H4 (cell line): ENCODE data around the gene RGS3. TPM values are rescaled to one million over a fixed set of nuclear protein-coding genes. Genes with fewer than 3 reads are reported as not detected.
"Not testable (repeated sequence)": the region's sequence is repeated elsewhere in the genome, so short reads cannot be mapped to it uniquely, and the experiment has no call there.

Source experiments
- DNase-seq: peaks from one replicate; pipeline ENCODE4 v3.0.0-alpha.2; 2015; ENCODE audit warnings: low spot score
- total RNA-seq: library from RNA; depleted of rRNA; stranded (reverse); fragments of >200 nt; shearing (Covaris generic); gene quantifications from 2 replicates; pipeline ENCODE4 v1.2.3, GENCODE V29; 2014

The RGS3 gene
- total RNA-seq, 1 experiment from 2014 or later: 36.4 TPM

- DNase-seq: no peak
Measured at GRCh38 chr9:113488490-113488889, 25.0 kb downstream of the RGS3 start.

- not testable (repeated sequence) for DNase-seq
Measured at GRCh38 chr9:113491147-113491546, 27.6 kb downstream of the RGS3 start.

- DNase-seq: no peak
Measured at GRCh38 chr9:113492343-113493202, 29.0 kb downstream of the RGS3 start.

DNA sequence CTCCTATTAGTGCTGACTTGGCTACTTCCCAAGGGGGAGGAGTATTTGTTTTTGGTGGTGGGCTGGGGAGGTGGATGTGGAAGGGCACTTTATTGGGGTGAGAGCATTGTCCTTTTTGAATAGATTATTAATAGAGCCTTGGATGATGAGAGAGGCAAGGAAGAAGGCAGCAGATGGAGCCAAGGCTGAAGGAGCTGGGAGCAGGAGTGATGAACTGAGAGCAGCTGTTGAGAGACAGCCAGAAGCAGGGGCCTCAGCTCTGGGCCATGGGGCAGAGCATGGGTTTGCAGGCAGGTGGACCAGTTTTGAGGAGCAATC is 29.6 kb downstream of the RGS3 start:
- no peak for DNase-seq

- DNase-seq: no peak
Measured at GRCh38 chr9:113495526-113495925, 32.0 kb downstream of the RGS3 start.

DNA sequence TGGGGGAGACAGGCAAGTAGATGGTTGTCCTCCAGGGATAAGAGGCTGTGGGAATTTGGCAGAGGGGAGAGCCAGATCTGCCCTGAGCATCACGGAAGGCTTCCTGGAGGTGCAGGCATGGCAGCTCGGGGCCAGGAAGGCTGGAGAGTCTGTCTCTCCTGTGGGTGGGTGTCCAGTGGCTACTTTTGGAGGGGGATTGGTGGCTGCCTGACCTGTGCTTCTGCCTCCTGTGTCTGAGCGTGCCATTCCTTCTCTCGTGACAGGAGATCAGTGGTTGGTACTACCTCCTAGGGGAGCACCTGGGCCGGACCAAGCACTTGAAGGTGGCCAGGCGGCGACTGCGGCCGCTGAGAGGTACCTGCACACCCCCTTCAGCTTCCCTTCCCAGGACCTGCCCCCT is 33.5 kb downstream of the RGS3 start:
- no peak for DNase-seq

GRCh38 chr9:113499153-113499875 is 35.8 kb downstream of the RGS3 start:
- DNase-seq: no peak

GRCh38 chr9:113499876-113500497 is 36.5 kb downstream of the RGS3 start:
- DNase-seq: no peak

DNA sequence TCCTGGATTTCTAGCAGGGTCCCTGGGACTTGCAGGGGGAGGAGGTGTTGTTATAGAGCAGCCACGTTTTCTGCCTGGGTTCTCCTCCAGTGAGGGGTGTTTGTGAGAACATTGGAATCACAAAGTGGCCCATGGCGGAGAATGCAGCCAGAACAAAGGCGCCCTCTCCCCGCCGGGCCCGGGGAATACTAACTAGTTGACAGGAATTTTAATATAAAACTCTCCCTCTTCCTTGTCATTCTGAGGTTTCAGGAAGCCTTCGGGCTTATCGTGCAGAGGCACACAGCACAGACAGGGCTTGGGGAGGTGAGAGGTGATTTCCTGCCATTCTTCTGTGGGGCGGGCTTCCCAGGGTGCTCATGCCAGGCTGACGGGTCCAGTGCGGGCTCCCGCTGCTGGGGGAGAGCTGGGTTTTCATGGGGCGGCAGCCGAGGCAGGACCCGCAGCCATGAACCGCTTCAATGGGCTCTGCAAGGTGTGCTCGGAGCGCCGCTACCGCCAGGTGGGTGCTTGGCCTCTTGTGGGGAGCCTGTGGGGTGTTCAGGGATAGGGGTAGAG is 37.7 kb downstream of the RGS3 start:
- DNase-seq: no peak

DNA sequence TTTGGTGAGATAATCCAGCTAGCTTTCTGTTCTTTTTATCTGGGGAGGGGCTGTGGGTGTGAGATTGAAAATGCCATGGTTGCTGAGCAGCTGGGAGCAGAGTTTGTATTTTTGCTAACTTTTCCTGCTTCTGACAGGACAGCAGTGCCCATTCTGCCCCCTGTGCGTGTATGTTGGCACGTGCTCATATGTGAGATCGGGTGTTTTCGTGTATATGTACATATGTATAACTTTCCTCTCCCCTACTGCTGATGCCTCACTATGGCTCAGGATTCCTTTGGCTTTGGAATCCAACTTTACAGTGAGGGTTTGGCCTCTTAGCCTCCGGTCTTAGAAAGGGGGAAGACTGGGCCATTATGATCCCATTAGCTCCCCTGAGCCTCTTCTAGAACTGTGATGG is 38.3 kb downstream of the RGS3 start:
- no peak for DNase-seq

DNA sequence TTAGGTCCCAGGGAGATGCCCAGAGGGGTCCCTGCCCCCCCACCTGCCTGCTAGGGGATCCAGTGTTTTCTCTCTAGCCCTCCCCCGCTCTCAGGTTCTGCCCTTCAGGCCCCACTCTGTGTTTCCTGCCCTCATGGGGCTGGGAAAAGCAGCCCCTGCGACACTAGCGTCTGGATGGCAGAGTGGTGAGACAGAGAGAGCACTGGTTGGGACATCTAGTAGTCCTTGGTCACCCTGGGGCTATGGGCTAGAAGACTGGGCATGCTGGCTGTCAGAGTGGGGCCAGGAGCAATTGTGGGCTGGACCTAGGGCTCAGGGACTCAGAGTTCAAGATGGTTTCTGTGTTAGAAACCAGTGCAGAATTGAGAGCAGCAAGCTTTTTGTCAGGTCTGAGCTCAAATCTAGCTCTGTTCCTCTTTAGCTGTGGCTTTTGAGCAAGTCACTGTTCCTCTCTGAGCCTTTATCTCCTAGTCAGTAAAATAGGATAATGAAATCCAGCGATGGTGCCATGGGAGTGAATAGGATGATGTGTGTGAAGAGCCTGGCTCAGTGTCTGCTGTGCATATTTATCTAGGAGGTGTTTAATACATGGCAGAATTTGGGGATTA is 39.0 kb downstream of the RGS3 start:
- DNase-seq: no peak

DNA sequence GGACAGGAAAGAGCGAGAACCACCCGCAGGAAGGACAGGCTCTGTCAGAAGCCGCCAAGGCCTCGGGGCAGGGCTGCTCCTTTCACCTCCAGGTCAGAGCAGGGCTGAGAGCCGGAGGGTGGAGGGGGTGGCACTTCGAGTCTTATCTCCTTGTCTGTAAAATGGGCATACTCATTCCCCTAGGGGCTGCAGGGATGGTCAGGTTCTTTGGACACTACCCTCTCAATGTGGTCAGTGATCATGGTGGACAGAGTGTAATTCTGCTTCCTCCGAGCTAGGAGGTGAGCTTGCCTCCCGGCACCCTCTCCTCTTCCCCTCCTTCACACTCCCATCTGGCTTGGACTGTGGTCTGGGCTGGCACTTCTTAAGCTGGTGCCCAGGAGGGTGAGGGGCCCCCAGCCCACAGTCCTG is 39.6 kb downstream of the RGS3 start:
- no peak for DNase-seq

GRCh38 chr9:113503613-113504211 is 40.2 kb downstream of the RGS3 start:
- no peak for DNase-seq

GRCh38 chr9:113504725-113505590 is 41.4 kb downstream of the RGS3 start:
- DNase-seq: no peak

DNA sequence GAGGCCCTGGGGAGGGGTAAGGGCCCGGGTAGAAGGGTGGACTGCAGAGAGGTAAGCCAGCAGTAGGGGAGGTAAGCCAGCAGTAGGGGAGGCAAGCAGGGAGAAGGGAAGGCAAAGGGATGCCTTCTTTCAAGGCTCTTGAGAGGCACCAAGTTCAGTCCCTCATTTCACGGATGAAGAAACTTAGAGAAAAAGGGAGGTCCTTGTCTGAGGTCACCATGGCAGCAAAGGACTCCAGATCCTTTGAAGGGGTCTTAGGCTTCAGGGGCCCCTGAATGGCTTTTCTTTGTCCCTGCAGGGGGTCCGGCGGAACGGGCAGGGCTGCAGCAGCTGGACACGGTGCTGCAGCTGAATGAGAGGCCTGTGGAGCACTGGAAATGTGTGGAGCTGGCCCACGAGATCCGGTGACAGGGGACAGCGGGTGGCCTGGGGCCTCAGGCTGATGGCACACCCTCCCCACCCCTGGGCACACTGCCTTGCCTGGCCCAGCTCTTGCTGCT is 42.6 kb downstream of the RGS3 start:
- DNase-seq: no peak

- no peak for DNase-seq
Measured at GRCh38 chr9:113507256-113507655, 43.7 kb downstream of the RGS3 start.

- peak; percentile 44 for DNase-seq
Measured at GRCh38 chr9:113508111-113508749, 44.7 kb downstream of the RGS3 start.

GRCh38 chr9:113509463-113509862 is 45.9 kb downstream of the RGS3 start:
- no peak for DNase-seq

- DNase-seq: no peak
Measured at GRCh38 chr9:113511047-113511521, 47.6 kb downstream of the RGS3 start.
